GM19468 (cell line): Measurements from ENCODE around the gene LRRC72.
"Not testable (repeated sequence)": the region's sequence is repeated elsewhere in the genome, so short reads cannot be mapped to it uniquely, and the experiment has no call there.

ENCODE experiments used
- ATAC-seq: cut with Tn5 transposase; IDR thresholded peaks from one replicate; pipeline ENCODE4 v1.9.1; 2021; ENCODE audit warnings: mild to moderate bottlenecking, moderate library complexity, moderate number of reproducible peaks; ENCODE audit not compliant: unreplicated experiment; ENCODE audit errors: extremely low read depth

LRRC72 gene

DNA sequence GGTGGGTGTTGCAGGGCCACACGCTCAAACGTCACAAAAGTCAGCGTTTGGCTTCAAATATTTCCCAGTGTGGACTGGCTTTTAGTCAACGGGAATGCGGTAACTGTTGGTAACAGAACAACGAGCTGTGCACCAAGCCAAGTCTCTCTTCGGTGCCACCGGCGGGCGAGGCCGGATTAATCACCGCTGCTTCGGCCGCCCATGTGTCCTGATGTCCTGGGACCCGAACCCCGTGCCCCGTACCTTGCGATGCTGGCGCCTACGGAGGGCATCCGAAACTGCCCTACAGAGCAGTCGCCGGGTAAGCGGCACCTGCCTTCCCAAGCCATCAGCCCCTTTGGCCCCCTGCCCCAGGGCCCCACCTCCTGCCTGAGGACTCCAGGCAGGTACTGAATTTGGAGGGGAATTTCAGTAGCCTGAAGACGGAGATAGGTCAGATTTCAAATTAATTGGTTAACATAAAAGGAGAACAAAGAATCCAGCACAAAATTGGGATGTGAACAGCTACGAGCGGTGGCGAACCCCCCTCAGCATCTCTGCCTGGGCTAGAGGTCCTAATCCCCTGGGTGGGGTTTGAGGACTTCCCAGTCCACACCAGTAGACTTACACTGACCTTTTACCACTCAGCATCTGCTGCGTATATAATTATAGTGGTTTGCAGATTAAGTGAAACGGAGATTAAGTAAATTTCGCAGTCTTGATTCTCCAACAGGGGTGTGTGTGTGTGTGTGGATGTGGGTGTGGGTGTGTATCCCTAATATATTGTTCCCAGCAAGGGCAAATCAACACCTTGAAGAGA lies at the start of gene LRRC72:
LRRC72 (plus strand) TSS at position 84 of the 799 bp plus-strand sequence; CDS start at position 212, 128 bp downstream.
- no peak for ATAC-seq

DNA sequence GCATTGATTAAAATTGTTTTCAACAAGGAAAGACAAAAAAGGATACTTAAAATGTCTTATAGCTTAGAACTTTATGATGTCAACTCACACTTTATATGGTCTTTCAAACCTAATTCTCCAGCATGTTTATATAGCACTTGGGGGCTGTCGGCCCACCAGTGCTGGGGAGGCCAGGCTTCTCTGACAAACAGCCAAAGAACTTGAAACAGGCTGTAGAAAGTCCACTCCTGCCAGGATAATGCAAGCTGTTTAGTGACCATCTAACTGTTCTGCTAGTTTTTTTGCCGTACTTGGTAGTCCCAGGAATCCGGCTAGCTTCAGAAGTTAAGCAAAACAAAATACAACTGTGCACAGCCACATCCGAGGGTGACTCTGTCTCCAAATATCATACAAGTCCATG lies 47.5 kb upstream of the LRRC72 start:
- ATAC-seq = no peak

DNA sequence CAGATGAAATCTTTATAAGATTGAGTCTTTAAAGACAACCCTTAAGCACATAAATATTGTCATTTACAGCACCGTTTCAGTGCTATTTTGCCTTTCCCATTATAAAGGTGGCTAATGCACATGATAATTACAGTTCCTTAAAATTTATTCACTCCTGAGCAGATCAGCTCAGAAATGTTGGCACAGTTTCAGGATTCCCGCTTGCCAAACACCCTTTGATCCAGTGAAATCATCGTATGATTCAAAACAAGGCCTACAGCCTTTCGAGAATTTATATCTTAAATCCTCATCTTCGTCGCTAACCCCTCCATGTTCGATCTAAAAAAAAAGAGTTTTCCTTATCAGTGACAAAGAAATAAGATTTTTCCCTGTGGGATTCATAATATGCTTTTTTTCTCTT lies 47.0 kb upstream of the LRRC72 start:
- ATAC-seq = no peak

DNA sequence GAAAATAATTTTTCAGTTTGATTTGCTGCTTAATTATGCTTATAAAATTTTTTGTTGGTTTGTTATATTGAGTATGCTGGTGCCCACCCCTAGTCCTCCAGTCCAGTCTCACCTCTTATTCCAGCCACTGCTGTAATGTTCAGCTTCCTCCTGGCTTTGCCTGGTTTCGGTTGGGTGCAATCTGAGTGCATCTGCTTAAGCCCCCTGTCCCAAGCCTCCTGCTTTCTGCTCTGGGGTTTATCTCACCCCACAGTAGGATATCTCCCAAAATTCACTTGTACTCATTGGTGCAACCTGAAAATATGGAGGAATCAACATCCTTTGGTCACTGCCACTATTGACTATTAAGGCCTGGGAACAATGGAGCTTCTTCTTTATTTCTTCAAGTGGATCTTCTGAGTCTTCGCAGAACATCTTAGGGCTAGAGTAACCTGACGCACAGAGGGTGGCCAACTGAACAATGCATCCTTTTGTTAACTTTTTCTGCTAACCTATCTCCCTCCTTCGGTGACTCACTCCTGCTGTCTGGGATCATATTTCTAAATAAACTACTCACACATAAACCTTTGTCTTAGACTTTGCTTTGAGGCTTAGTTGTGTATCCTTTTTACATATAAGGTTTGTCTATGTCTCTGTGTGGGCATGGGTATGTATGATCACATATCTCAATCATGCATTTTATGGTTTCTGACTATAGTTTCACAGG lies 42.0 kb upstream of the LRRC72 start:
- ATAC-seq = no peak

DNA sequence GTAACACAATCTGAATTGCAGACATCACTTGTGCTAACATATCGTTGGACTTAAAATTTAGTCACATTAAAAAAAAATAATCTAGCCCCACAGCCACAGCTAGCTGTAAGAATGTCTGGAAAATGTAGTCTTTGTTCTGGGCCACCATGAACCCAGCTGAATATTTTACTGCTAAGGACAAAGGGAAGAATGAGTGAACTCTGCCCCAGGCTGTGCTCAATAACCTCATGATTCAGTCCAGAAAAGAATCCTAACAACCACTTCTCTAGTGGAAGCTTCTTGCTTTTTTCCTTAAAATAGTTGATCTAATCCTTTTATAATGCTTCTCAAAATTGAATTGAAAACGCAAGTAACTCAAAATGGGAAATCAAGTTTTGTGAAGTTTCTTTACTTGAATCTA lies 35.5 kb upstream of the LRRC72 start:
- ATAC-seq = no peak

DNA sequence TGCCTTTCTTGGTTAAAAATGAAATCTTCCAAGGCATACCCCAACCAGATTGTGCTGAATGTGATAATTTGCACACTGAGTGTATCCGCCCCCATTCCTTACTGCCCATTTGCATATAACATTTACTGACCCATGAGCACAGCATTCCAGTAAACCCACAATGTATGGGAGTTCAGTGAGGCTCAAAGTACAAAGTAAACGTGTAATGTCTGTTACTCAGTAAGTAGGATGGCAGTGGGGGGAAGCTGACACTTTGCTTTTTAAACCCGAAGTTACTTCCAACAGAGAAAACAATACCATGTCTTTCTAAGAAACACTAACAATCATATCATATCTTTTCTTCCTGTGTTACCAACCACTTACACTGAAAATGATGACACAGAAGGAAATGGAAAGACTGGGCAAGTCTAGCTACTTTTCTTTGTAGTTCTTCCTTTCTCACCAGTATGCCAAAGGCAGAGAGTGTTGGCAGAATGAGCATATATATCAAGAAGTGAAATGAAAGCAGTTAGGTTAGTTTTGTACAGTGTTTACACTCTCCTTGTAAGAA lies 34.0 kb upstream of the LRRC72 start:
- no peak for ATAC-seq

DNA sequence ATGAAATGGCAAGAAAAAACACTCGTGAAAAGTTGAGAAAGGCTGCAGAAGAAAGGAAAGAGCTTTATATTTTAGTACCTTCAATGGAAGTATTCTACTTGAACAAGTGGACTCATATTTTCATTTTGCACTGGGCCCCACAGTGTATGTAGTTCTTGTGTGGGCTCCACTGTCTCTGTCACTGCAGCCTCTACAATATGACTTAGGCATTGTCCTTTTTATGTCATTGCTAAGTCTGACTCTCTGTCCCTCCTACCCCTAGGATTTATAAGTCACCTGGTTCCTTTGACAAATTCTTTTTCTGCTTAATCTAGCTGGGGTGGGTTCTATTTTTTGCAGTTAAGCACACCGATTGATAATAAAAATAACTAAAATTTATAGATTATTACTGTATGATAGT lies 33.4 kb upstream of the LRRC72 start:
- ATAC-seq = no peak

DNA sequence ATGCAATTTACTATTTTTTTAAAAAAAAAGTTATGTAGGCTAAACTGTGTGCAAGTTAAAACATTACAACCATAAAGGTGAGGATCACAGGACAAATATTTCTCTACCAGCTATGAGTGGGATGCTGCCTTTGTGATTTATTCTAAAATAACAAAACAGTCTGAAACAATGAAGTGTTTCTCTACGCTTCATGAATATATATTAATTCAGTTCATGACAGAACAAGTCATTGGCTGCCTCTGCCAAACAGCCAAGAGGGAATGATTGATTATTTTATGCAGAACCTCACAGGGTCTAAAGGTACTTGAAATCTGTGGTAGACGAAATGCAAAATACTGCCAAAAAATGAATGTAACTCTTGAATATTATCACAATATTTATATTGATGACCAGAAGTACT lies 32.1 kb upstream of the LRRC72 start:
- ATAC-seq = no peak

DNA sequence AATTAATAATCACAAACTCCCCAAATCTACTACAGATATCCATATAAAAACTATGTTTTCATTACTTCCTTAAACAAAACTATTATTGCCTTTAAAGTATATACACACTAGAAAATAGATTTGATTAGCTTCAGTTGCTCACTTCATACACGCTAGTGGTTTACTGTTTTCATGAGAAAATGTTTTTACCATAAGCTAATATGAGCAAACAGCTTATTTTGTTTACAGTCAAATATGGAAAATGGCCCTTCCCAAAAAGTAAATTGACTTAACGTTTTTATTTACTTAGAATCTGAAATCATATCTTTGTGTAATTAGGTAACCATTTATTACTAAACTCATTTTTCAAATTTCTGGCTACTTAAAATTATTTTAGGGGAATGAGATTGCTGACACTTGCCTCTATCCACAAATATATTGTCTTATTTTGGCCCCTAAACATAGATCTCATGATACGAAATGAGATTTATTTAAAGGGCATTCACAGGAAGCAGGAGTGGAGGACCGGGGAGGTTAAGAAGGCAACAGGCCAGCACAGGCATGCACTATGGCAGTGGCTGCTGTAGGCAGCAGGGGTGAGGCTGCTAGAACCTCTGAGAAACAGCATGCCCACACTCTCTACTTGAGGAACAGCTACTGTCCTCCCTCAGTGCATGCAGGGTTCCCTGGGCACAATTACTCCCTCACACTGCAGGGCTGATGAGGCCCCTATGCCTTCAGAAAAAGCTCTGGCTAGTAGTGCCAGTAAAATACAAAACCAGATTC lies 31.5 kb upstream of the LRRC72 start:
- no peak for ATAC-seq

DNA sequence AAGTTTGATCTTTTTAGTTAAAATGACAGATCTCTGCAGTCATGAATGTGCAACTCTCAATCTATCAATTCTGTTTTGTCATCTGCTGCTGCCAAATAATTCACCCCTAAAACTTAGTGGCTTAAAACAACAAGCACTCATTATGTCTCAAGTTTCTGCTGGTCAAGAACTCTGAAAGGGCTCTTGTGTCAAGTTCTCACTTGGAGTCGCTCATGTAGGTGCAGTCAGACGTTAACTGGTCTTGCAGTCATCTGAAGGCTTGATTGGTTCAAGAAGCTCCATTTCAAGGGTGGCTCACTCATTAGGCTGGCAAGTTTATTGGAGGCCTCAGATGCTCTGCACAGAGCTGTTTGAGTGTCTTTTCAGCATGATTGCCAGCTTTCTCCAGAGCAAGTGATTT lies 28.5 kb upstream of the LRRC72 start:
- ATAC-seq = no peak

DNA sequence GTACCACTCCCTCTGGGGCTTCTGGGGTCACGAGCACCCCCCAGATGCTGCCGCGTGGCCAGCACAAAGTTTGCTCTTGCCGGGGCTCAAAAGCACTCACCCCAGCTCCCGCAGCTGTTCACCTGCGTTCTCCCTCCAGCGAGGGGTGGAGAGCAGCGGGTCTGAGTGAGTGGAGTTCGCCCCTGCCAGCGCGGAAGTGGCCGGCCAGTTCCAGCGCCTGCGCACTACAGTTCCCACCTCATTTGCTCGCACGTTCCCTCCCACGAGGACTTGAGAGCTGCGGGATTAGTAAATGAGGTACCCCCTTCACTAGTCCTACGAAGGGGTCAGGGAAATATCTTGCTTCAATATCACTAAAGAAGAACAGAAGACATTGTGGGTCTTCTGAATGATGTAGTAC lies 24.3 kb upstream of the LRRC72 start:
- no peak for ATAC-seq

DNA sequence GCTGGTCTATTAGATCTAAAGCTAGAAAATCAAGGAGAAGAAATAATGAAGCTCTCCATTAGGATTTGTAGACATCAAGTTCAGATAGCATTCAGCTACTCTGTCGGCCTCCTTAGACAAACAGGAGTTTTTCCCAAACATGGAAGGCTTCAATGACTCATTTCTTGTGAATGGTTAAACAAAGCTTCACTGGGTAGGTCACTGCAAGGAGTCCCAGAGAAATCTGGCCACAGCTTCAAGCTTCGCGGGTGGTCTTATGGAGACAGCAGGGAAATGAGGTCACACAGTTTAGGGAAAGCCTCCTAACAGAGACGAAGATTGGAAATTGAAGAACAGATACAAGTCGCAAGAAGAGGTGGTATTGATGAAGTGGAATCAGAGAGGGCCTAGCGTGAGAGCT lies 22.6 kb upstream of the LRRC72 start:
- ATAC-seq = no peak

DNA sequence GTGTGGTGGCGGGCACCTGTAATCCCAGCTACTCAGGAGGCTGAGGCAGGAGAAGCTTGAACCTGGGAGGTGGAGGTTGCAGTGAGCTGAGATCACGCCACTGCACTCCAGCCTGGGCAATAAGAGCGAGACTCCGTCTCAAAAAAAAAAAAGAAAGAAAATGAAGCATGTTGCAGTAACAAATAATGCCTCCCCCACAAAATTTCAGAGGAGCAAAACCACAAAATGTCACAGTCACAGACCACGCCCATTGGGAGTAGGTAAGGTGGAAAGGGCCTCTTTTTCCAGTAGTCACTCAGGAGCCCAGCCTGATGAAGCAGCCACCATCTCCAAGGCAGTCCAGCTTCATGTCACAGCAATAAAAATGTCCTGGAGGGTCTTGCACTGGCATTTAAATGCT lies 20.2 kb upstream of the LRRC72 start:
- not testable (repeated sequence) for ATAC-seq

DNA sequence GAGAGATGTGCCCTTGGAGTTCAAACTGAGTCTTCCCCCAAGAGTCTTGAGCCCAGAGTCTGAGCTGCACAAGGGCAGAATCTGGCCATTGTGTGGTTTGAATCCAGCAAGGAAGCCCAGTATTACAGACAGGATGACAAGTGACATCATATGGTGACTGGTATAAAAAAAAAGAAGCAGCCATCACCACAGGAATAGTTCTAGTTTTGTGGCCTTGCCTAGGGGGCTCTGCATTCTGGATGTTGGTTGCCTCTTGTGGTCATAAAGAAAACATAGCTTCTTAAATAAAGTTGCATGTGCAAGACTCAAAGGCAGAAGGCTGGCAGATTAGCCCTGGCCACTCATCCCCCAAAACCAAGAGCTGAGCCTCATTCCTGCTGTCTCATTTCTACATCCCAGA lies 16.8 kb upstream of the LRRC72 start:
- no peak for ATAC-seq

DNA sequence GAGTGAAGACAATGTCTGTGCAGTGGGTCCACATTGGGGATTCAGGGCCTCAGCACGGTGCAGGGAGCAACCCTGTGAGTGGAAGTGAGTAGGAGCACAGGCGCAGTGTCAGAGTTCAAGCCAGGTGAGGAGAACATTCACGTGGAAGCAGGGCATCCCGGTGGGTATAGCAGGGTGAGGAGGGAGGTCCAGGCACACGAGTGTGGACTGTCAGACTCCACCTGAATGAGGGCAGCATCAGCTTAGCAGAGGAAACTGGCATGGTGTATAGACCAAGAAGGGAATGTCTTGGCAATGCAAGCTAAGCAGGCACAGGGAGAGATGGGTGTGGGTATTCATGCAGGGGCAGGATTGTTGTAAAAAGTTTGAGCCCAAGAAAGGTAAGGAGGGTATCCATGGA lies 15.3 kb upstream of the LRRC72 start:
- ATAC-seq = no peak

DNA sequence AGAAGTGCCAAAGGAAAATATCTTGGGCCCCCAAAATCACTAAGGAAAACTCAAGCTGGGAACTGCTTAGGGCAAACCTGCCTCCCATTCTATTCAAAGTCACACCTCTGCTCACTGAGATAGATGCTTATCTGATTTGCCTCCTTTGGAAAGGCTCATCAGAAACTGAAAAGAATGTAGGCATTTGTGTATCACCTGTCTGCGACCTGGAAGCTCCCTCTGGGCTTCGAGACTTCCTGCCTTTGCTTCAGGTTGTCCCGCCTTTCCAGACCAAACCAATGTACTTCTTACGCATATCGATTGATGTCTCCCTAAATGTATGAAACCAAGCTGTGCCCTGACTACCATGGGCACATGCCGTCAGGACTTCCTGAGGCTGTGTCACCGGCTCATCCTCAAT lies 14.5 kb upstream of the LRRC72 start:
- no peak for ATAC-seq

DNA sequence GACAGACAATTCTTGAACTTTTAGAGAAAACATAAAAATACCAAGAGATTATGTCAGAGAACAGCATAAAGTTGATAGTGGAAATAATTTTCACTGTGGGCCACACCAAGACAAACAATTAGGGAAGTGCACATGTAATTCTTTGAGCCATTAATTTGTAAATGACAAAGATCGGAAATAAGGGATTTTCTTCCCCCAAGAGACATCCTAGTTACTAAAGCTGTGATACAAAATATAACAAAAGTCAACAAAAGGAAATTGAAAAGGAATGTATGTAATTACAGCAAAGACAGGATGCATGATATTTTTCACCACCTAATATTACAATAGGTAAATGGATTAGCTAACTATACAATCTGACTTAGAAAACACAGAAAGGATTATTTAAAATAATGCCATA lies 12.4 kb upstream of the LRRC72 start:
- no peak for ATAC-seq

DNA sequence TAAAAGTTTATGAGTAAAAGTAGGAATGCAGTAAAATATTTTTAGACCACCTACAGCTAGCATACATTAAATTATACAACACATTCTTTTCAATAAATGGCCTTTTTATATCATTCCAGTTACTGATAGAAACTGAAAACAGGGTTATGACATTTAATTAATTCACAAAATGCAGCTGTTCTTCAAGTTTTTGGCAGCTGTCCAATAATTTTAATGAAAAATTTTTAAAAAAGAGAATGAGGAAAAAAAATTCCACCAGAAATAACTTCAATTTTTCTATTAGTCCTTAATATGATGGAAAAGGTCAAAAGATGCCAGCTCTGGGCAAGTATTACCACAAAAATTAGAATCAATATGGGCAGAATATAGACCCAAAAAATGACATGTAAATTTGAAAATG lies 11.9 kb upstream of the LRRC72 start:
- no peak for ATAC-seq

DNA sequence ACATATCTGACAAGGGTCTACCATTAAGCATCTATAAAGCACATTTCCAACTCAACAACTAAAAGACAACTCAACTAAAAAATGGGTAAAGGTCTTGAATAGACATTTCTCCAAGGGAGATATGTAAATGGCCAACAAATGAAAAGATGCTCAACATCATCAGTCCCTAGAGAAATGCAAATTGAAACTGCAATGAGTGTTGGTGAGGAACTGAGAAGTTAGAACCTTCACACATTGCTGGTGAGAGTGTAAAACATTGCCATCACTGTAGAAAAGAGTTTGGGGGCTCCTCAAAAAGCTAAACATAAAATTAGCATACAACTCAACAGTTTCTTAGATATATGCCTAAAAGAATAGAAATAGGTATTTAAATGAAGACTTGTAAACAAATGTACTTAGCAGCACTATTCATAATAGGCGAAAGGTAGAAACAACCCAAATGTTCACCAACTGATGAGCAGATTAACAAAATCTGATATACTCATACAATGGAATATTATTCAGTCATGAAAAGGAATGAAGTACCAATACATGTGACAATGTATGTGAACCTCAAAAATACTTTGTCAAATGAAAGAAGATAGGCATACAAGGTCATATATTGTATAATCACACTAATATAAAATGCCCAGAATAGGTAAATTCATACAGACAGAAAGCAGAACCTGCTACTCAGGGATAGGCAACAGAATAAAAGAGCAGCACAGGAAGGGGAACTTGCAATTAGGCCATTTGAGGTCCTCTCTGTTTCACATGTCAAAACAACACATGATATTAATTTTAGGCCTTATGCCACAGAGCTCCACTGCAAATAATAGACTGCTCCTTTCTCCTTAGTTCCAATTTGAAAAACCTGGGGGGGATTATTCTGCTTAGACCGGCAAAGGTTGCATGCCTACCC lies 10.6 kb upstream of the LRRC72 start:
- ATAC-seq = no peak

DNA sequence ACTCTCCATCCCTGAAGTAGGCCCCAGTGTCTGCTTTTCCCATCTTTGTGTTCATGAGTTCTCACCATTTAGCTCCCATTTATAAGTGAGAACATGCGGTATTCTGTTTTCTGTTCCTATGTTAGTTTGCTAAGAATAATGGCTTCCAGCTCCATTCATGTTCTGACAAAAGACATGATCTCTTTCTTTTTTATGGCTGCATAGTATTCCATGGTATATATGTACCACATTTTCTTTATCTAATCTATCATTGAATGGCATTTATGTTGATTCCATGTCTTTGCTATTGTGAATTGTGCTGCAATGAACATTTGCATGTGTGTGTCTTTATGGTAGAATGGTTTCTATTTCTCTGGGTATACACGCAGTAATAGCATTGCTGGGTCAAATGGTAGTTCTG lies 6.6 kb upstream of the LRRC72 start:
- ATAC-seq = not testable (repeated sequence)
